IPS DF 6.9 (cell line): Measurements from ENCODE around the gene NR4A2.

Experiments
- DNase-seq: peaks from one replicate; pipeline ENCODE4 v3.0.0-alpha.2; 2013; ENCODE audit warnings: low read depth, low spot score
- H3K27ac ChIP-seq: one replicate; pipeline ENCODE4 v1.5.1; 2013; ENCODE audit warnings: low read length, control low read depth
- H3K27me3 ChIP-seq: 2 replicates; pipeline ENCODE4 v1.6.1; 2013; ENCODE audit warnings: mild to moderate bottlenecking, low read length; ENCODE audit not compliant: control insufficient read depth, insufficient read depth
- H3K36me3 ChIP-seq: 2 replicates; pipeline ENCODE4 v1.6.1; 2013; ENCODE audit warnings: low read length; ENCODE audit not compliant: control insufficient read depth, insufficient read depth
- H3K4me1 ChIP-seq: 2 replicates; pipeline ENCODE4 v1.6.1; 2013; ENCODE audit warnings: low read length; ENCODE audit not compliant: control insufficient read depth, insufficient read depth
- H3K4me3 ChIP-seq: 2 replicates; pipeline ENCODE4 v1.5.1; 2013; ENCODE audit warnings: mild to moderate bottlenecking, low read length
- H3K9me3 ChIP-seq: 2 replicates; pipeline ENCODE4 v1.6.1; 2013; ENCODE audit warnings: low read length, inconsistent platforms; ENCODE audit not compliant: control insufficient read depth, insufficient read depth
- WGBS: extraction: QIAGEN DNeasy Blood & Tissue Kit; methylation state at CpG from one replicate; pipeline ENCODE4 v1.1.7; 2013; ENCODE audit warnings: mixed read lengths, missing lambda C conversion rate; ENCODE audit not compliant: insufficient read length, insufficient coverage; 5-methylcytosine and 5-hydroxymethylcytosine counted together

NR4A2 gene

DNA sequence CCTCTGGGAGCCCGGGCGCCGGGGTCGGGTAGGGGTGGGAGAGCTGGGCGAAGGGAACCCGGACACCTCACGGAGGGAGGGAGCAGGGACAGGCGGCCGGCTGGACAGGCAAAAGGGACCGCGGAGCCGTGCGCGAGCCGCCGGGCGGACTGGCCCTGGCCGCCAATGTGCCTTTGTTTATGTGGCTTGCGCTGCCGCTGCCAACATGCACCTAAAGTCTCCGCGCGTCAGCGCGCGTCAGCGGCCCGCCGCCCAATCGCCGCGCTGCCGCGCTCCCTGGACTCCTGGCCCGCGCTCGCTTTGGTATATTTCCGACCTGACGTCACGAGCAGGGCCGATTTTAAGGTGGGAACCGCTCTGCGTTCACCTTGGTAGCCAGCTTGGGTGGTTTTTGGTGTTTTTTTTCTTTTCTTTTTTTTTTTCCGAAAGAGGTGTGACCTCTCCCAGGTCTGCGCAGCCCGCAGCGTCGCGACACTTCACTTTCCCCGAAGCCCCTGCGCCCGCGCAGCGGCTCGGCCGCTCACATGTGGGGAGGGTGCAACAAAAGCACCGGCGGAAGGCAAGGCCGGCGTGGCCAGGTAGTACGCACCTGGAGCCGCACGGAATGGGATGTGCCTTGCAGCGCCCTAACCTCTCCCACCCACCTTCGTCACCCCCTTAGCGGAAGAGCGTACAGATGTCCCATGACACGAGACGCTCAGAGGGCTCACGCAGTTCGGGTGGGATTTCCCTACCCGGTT lies at the start of gene NR4A2:
Gene NR4A2 (minus strand): TSS at position 188 of the 740 bp plus-strand sequence. CDS start 2,535 bp downstream, outside the sequence.
- no peak for DNase-seq
- WGBS = no CpG with 5 or more reads among the region's 72 CpGs
- Histone ChIP-seq H3K4me1 (peaks cover 2% of the 10 kb centered on the region; the same call in 1 of the 2 replicates), H3K4me3 (peak within 1 kb of the TSS; percentile 50; the same call in 1 of the 2 replicates), H3K27me3 (peaks cover 31% of the 10 kb centered on the region), H3K9me3 (no peaks in the 10 kb centered on the region), H3K27ac (no peak within 1 kb of the TSS), H3K36me3 (no peaks in the 10 kb centered on the region)

DNA sequence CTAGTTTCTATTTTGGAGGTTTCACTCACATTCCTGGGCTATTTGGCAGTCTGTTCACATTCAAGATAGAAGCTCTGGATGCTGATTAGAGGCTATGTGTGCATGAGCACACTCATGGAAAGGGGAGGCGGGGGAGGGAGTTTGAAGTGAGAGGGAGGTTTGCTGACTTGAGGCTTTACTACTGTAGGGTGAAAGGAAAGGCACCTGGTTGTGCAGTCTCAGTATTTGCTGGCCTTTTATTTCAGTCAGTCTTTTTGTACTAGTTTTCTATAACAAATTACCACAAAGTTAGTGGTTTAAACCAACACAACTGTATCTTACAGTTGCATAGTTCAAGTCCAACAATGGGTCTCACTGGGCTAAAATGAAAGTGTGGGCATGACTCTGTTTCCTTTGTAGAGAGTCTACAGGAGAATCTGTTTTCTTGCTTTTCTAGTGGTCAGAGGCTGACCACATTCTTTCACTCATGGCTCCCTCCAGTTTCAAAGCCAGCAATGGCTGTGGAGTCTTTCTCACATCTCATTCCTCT lies 47.7 kb upstream of the NR4A2 start:
- Histone ChIP-seq H3K36me3 (no peaks in the 10 kb centered on the region), H3K4me1 (no peaks in the 10 kb centered on the region), H3K27me3 (no peaks in the 10 kb centered on the region), H3K9me3 (no peaks in the 10 kb centered on the region), H3K27ac (no peak overlapping the region), H3K4me3 (no peak overlapping the region)
- WGBS = no CpG with 5 or more reads among the region's 1 CpG
- no peak for DNase-seq

DNA sequence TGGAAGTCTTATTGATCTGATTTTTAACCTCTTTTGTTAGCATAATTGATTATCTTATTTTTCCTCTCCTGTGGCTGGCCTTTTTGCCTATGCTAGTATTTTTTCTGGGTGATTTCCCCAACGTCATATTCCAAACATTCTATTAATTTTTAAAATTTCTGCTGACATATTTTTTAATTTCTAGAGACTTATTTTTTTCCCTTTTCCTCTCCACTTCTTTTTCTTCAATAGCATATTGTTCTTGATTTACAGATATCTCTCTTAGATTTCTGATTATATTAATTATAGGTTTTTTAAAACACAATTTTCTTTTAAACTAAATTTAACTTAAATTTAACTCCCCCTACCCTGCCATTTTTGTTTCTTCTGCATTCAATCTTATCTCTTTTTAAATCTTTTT lies 47.2 kb upstream of the NR4A2 start:
- H3K4me3 ChIP-seq = no peak overlapping the region
- H3K36me3 ChIP-seq = no peaks in the 10 kb centered on the region
- no peaks in the 10 kb centered on the region for H3K27me3 ChIP-seq
- no peaks in the 10 kb centered on the region for H3K9me3 ChIP-seq
- H3K4me1 ChIP-seq = no peaks in the 10 kb centered on the region
- no CpG with 5 or more reads among the region's 1 CpG for WGBS
- DNase-seq = no peak
- no peak overlapping the region for H3K27ac ChIP-seq

DNA sequence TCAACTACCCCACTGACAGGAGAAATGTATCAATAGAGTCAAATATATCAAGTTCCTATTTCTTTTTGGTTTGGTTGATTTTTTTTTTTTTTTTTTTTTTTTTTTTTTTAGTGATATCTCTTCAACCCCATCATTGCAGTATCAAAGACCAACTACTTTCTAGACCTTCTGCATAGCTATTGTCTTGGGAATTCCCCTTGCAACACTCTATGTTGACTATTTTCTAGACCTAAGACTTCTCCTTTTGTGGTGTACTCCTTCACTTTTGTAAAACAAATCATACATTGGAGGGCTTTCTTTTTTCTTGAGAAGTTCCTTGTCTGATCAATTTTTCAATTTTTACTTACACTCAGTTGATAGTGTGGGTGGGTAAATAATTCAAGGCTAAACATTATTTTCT lies 46.5 kb upstream of the NR4A2 start:
- no peak overlapping the region for H3K4me3 ChIP-seq
- no peaks in the 10 kb centered on the region for H3K9me3 ChIP-seq
- H3K27ac ChIP-seq = no peak overlapping the region
- DNase-seq = no peak
- H3K4me1 ChIP-seq = no peaks in the 10 kb centered on the region
- H3K27me3 ChIP-seq = no peaks in the 10 kb centered on the region
- H3K36me3 ChIP-seq = no peaks in the 10 kb centered on the region

DNA sequence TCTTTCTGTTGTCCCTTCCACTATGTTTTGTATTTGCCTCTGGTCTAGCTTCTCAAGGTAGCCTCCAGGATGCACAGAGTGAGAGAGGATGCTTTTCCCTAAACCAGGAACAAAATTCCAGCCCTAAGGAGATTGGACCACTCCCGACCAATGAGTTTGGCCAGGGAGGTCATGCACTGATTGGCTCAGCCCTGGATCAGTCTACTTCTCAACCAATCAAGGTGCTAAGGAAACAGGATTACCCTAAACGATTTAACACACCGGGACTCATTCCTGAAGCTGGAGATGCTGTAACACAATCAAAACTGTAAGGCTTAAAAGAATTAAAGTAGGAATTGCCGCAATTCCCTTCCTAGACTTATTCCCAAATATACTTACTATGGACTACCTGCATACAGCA lies 34.2 kb upstream of the NR4A2 start:
- no peak for DNase-seq
- Histone ChIP-seq H3K27me3 (no peaks in the 10 kb centered on the region; the same call in 1 of the 2 replicates), H3K4me3 (no peak overlapping the region), H3K9me3 (no peaks in the 10 kb centered on the region), H3K27ac (no peak overlapping the region), H3K36me3 (no peaks in the 10 kb centered on the region), H3K4me1 (no peaks in the 10 kb centered on the region)
- no CpG with 5 or more reads among the region's 4 CpGs for WGBS

DNA sequence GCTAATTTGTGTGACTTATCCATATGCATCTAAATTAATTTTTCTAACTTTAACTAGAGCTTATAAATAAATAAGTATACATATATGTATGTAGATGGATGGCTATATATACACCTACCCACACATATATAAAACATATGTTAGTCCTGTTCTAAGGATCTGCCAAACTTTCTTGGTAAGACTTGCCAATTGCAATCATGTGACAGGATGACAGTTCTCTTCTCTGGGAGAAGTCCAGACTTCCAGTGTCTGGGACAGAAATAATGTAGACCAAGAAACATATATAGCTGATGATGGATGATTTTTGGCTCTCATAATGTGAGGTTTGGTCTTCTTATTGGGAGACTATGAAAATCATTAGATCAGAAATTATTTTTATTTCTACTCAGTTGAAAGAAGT lies 30.6 kb upstream of the NR4A2 start:
- no peaks in the 10 kb centered on the region for H3K9me3 ChIP-seq
- H3K27ac ChIP-seq = no peak overlapping the region
- DNase-seq = no peak
- H3K4me1 ChIP-seq = no peaks in the 10 kb centered on the region
- H3K4me3 ChIP-seq = no peak overlapping the region
- H3K36me3 ChIP-seq = no peaks in the 10 kb centered on the region
- H3K27me3 ChIP-seq = no peaks in the 10 kb centered on the region; the same call in 1 of the 2 replicates

DNA sequence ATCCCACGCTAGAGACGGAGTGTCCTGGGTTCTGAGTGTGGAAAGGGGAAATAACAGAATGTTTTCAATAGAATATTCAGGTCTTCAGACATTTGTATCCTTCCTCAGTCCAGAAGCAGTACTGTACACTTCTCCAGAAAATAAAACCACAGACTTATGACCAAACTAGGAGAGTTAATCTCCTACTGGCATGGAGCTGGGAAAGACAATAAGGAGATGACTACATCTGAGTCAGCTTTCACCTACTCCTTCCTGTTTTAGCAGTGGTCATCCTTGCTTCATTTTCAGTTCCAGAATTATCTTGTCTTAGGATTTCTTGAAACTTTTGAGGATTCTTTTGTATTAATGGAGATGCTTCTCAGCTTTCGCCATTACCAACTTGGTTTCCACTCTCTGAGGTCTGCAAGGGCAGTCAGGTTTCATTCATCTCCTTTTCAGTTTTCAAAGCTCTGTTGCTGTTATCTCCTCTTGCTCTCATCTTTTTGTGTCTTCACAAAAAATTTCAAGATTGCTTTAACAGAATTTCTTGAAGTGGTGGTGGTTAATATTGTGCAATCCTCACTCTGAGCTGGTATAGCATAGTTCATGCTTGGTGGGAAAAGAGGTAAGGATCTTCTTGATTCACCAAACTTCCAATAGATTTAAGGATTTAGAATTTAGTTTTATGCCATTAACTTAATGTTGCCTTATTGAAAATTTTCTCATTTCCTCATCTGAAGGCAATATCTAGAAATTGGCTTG lies 23.7 kb upstream of the NR4A2 start:
- H3K9me3 ChIP-seq = no peaks in the 10 kb centered on the region
- no peak for DNase-seq
- no peak overlapping the region for H3K27ac ChIP-seq
- no peaks in the 10 kb centered on the region for H3K4me1 ChIP-seq
- H3K36me3 ChIP-seq = no peaks in the 10 kb centered on the region
- H3K4me3 ChIP-seq = no peak overlapping the region
- no CpG with 5 or more reads among the region's 3 CpGs for WGBS
- no peaks in the 10 kb centered on the region for H3K27me3 ChIP-seq

DNA sequence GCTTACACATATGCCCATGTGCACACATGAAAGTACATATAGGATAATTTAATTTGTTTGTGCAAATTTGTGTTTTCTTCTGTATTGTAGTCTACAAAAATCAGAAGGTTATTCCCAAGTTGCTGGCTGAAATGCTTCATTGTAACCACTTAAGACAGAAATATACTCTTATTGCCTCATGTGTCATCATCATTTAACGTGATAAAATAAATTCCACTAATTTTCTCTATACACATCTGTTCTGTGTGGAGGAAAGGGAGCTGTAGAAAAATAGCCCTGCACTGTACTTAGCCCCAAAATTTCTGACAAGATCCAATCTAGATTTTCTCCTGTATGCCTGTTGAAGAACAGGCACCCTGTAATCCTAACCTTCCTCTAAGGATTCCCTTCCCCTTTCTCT lies 20.4 kb upstream of the NR4A2 start:
- no peaks in the 10 kb centered on the region for H3K4me1 ChIP-seq

DNA sequence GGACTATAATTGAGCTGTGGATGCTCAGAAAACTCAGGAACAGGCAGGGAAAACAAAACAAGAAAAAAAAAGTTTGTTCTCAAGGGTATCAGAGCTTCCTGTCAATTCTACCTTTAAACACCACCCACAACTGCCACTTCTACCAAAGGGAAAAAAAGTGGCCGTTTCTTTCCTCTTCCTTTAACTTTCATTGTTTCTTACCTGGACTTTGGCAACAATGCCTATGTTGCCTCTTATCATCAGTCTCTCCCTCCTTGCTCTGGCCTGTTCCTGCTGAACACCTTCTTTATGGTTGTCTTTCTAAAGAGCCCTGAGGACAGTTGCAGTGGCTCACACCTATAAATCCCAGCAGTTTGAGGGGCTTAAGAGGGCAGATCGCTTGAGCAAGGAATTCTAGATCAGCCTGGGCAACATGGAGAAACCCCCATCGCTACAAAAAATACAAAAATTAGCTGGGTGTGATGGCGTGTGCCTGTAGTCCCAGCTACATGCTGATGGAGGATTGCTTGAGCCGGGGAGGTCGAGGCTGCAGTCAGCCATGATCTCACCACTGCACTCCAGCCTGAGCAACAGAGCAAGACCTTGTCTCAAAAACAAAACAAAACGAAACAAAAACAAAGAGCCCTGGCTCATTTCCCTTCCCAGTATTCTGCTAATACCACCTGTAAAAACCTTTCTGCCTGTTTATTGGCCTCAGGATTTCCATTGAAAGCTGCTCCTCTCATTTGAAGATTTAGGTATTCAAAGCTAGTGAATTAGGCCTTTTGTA lies 18.0 kb upstream of the NR4A2 start:
- WGBS = no CpG with 5 or more reads among the region's 7 CpGs
- Histone ChIP-seq H3K4me3 (no peak overlapping the region), H3K27ac (no peak overlapping the region), H3K36me3 (no peaks in the 10 kb centered on the region), H3K4me1 (no peaks in the 10 kb centered on the region; the same call in 1 of the 2 replicates), H3K27me3 (no peaks in the 10 kb centered on the region), H3K9me3 (no peaks in the 10 kb centered on the region)
- no peak for DNase-seq

More for the DNA sequence above, 20.4 kb upstream of the NR4A2 start:
- DNase-seq = no peak
- Histone ChIP-seq H3K27ac (no peak overlapping the region), H3K27me3 (no peaks in the 10 kb centered on the region), H3K9me3 (no peaks in the 10 kb centered on the region), H3K36me3 (no peaks in the 10 kb centered on the region), H3K4me3 (no peak overlapping the region)
- no CpG with 5 or more reads among the region's 1 CpG for WGBS

DNA sequence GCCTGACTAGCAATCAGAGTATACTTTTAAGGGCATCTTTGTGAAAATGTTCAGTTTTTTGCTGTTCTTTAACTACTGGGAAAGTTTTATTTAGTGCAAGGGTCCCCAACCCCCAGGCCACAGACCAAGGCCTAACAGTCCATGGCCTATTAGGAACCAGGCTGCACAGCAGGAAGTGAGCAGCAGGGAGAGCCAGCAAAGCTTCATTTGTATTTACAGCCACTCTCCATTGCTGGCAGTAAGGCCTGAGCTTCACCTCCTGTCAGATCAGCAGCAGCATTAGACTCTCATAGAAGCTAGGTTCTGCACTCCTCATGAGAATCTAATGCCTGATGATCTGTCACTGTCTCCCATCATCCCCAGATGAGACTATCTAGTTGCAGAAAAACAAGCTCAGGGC lies 17.1 kb upstream of the NR4A2 start:
- H3K36me3 ChIP-seq = no peaks in the 10 kb centered on the region
- DNase-seq = no peak
- H3K4me3 ChIP-seq = no peak overlapping the region
- H3K9me3 ChIP-seq = no peaks in the 10 kb centered on the region
- no peaks in the 10 kb centered on the region; the same call in 1 of the 2 replicates for H3K27me3 ChIP-seq
- no peak overlapping the region for H3K27ac ChIP-seq
- no peaks in the 10 kb centered on the region; the same call in 1 of the 2 replicates for H3K4me1 ChIP-seq
